Testis (tissue), 3 donors: ENCODE results near the gene NAT9. TPM values are rescaled to one million over a fixed set of nuclear protein-coding genes. Genes with fewer than 3 reads are reported as not detected.

Experiments
- DNase-seq: peaks from one replicate; pipeline ENCODE4 v3.0.0-alpha.2; 2019
- H3K27ac ChIP-seq, 2 donors: fragments of 200-600 bp; sonication (generic); one replicate each; pipeline ENCODE4 v1.5.1; 2019
- H3K27me3 ChIP-seq: fragments of 200-600 bp; sonication (generic); one replicate; pipeline ENCODE4 v1.5.1; 2019
- H3K36me3 ChIP-seq: fragments of 200-600 bp; sonication (generic); one replicate; pipeline ENCODE4 v1.5.1; 2017; ENCODE audit warnings: low read depth; ENCODE audit errors: missing control alignments
- H3K4me1 ChIP-seq: fragments of 200-600 bp; sonication (generic); one replicate; pipeline ENCODE4 v1.5.1; 2019
- H3K4me3 ChIP-seq, 2 donors: fragments of 200-600 bp; sonication (generic); one replicate each; pipeline ENCODE4 v1.5.1; 2017 to 2019
- H3K9me3 ChIP-seq: fragments of 200-600 bp; sonication (generic); one replicate; pipeline ENCODE4 v1.5.1; 2017
- CTCF ChIP-seq, 3 experiments: fragments of 450-650 bp in 2 of 3; fragments of 200-600 bp in 1 of 3; sonication (generic) in 1 of 3; IDR thresholded peaks; one replicate each; pipeline ENCODE4 v1.5.1; 2016 to 2019; ENCODE audit warnings: antibody characterized with exemption in 3 of 3, mild to moderate bottlenecking in 2 of 3, moderate library complexity in 1 of 3
- POLR2A ChIP-seq: fragments of 450-650 bp; IDR thresholded peaks from one replicate; pipeline ENCODE4 v1.6.1; 2017; ENCODE audit warnings: antibody characterized with exemption, mild to moderate bottlenecking, moderate library complexity
- WGBS, 2 donors: methylation state at CpG; one replicate each; pipeline ENCODE4 v1.1.5; 2018; 5-methylcytosine and 5-hydroxymethylcytosine counted together
- intact Hi-C: fragments of 100-400 bp; cut with DNase I; formaldehyde crosslinking; loops from one replicate; pipeline ENCODE4 v1.15.1; 2023; ENCODE audit warnings: low total_unique reads
- polyA plus RNA-seq: library from polyadenylated mRNA; stranded (reverse); fragments of 350-450 nt; fragmentation: Illumina TruSeq; extraction: RNeasy Lipid Tissue Mini Kit (QIAGEN cat#74804); gene quantifications from one replicate; pipeline ENCODE4 v1.2.3, GENCODE V29; 2014; ENCODE audit warnings: low read depth, low replicate concordance; ENCODE audit not compliant: insufficient read depth
- total RNA-seq, 2 donors: library from RNA; depleted of rRNA; stranded (reverse); fragments of >200 nt; gene quantifications; one replicate each; pipeline ENCODE4 v1.2.3, GENCODE V29; 2016

NAT9 gene
- total and polyA plus RNA-seq, 3 donors from 2014 or later: 43.8 to 51.3 (median 45.6) TPM

GRCh38 chr17:74734256-74734655, 41.9 kb downstream of the NAT9 start:
- no peaks in the 10 kb centered on the region for H3K9me3 ChIP-seq
- peaks cover 12% of the 10 kb centered on the region for H3K4me1 ChIP-seq
- no peak overlapping the region for H3K4me3 ChIP-seq
- no peaks in the 10 kb centered on the region for H3K27me3 ChIP-seq
- no peak overlapping the region for H3K27ac ChIP-seq
- intact Hi-C loops: no loop called here
- no peaks in the 10 kb centered on the region for H3K36me3 ChIP-seq
- no peak for DNase-seq
- 90 to 92% methylated on average over 3 of the region's 3 CpGs for WGBS, 2 donors
- no peak for TF ChIP-seq CTCF (IDR thresholded peaks at IDR 0.05)

GRCh38 chr17:74733365-74734122, 42.6 kb downstream of the NAT9 start:
- Histone ChIP-seq H3K36me3 (no peaks in the 10 kb centered on the region), H3K27me3 (no peaks in the 10 kb centered on the region), H3K27ac (no peak overlapping the region), H3K9me3 (no peaks in the 10 kb centered on the region), H3K4me3 (no peak overlapping the region), H3K4me1 (peaks cover 12% of the 10 kb centered on the region)
- TF ChIP-seq CTCF (IDR thresholded peaks at IDR 0.05) (no peak), POLR2A (no peak)
- no peak for DNase-seq
- intact Hi-C loops: no loop called here
- WGBS, 2 donors: 58 to 65% methylated on average over 7 to 9 of the region's 9 CpGs

- no peaks in the 10 kb centered on the region for H3K36me3 ChIP-seq
- no peak overlapping the region for H3K27ac ChIP-seq
- intact Hi-C loops: no loop called here
- no peak for DNase-seq
- no peaks in the 10 kb centered on the region for H3K27me3 ChIP-seq
- TF ChIP-seq CTCF (IDR thresholded peaks at IDR 0.05) (no peak), POLR2A (no peak)
- WGBS, 2 donors: 81% methylated on average over 12 of the region's 12 CpGs
- no peak overlapping the region for H3K4me3 ChIP-seq
- peaks cover under 1% of the 10 kb centered on the region for H3K4me1 ChIP-seq
- no peaks in the 10 kb centered on the region for H3K9me3 ChIP-seq
These were observed 43.9 kb downstream of the NAT9 start for GRCh38 chr17:74732042-74732867.

- no peak overlapping the region for H3K27ac ChIP-seq
- H3K9me3 ChIP-seq: no peaks in the 10 kb centered on the region
- intact Hi-C loops: no loop called here
- H3K4me3 ChIP-seq: no peak overlapping the region
- TF ChIP-seq POLR2A (no peak), CTCF (IDR thresholded peaks at IDR 0.05) (no peak)
- no peaks in the 10 kb centered on the region for H3K27me3 ChIP-seq
- H3K36me3 ChIP-seq: no peaks in the 10 kb centered on the region
- no peak for DNase-seq
- 85 to 90% methylated on average over 2 to 4 of the region's 4 CpGs for WGBS, 2 donors
- no peaks in the 10 kb centered on the region for H3K4me1 ChIP-seq
These were observed 44.9 kb downstream of the NAT9 start for GRCh38 chr17:74731347-74731605.
